ENCODE results near the gene SUCNR1. TPM values are rescaled to one million over a fixed set of nuclear protein-coding genes. Genes with fewer than 3 reads are reported as not detected.
A peak's percentile ranks its signal among the peaks of the same experiment; 100 is the strongest.

SUCNR1 gene
- total and polyA plus RNA-seq, 2 of the 4 experiments (the other 2 are of a cell fraction) = not detected

DNA sequence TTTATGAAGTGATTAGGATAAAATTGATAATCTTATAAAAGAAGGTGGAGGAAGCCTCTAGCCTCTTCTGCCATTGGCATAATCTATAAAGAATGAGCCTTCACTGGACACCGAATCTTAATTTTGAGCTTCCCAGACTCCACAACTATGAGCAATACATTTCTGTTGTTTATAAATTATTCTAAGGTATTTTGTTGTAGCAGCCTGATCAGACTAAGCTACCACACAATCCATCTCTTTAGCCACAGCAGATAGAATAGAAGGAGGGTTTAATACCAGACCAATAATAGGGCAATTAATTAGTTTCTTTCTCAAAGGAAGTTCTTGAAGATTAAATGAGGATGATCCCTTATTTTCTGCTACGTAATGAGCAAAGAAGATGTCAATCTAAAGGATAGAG is 33.3 kb downstream of the SUCNR1 start:
- Histone ChIP-seq H3K56ac (ENCODE audit: extremely low read depth, insufficient read depth, low read length) (no peak overlapping the region), H2BK20ac (ENCODE audit: low read depth, low read length) (no peak overlapping the region), H4K20me1 (ENCODE audit: insufficient read depth, low read length) (no peaks in the 10 kb centered on the region), H2BK120ac (ENCODE audit: low read depth, low read length) (no peak overlapping the region), H3K27ac (ENCODE audit: insufficient read depth, low read length) (no peak overlapping the region), H3K36me3 (ENCODE audit: control insufficient read depth, insufficient read depth, low read length) (no peaks in the 10 kb centered on the region), H4K5ac (ENCODE audit: low read depth, low read length) (no peak overlapping the region), H2BK15ac (ENCODE audit: low read depth, low read length) (0 out of 3 replicates have a peak overlapping the region, but pooled peaks have one; percentile 82), H3K9ac (ENCODE audit: low read depth, low read length) (no peak overlapping the region), H3K4me1 (ENCODE audit: control insufficient read depth, insufficient read depth, low read length) (peaks cover 21% of the 10 kb centered on the region), H3K18ac (ENCODE audit: low read depth, low read length) (no peak overlapping the region; the same call in 1 of the 2 replicates), H2AK9ac (replicated peaks; ENCODE audit: low read depth, low read length, poor library complexity) (no peak overlapping the region), H2AFZ (replicated peaks; ENCODE audit: low read length, poor library complexity) (no peak overlapping the region), H3K9me1 (ENCODE audit: insufficient read depth, low read length) (peaks cover 10% of the 10 kb centered on the region; the same call in 1 of the 2 replicates), H3K23ac (ENCODE audit: low read depth, low read length) (no peak overlapping the region), H4K91ac (ENCODE audit: insufficient read depth, low read depth, low read length) (no peak overlapping the region), H4K8ac (ENCODE audit: low read depth in 2 of 2, low read length in 2 of 2) (no peak overlapping the region), H3K4ac (ENCODE audit: low read depth, low read length) (no peak overlapping the region), H3K4me2 (ENCODE audit: low read depth, low read length) (no peak overlapping the region), H3K14ac (replicated peaks; ENCODE audit: low read depth, low read length) (no peak overlapping the region), H2BK5ac (ENCODE audit: low read depth, low read length, poor library complexity, severe bottlenecking) (no peak overlapping the region), H3K79me1 (ENCODE audit: low read depth in 1 of 2, low read length in 2 of 2) (no peaks in the 10 kb centered on the region), H3K27me3 (ENCODE audit: control insufficient read depth, insufficient read depth, low read length) (no peaks in the 10 kb centered on the region), H3K9me3 (ENCODE audit: control insufficient read depth, insufficient read depth, low read length) (no peaks in the 10 kb centered on the region), H2AK5ac (ENCODE audit: low read depth, low read length) (no peak overlapping the region), H3K4me3 (ENCODE audit: insufficient read depth, low read depth, low read length) (no peak overlapping the region)
- dilution Hi-C loops (cut with HindIII; ENCODE audit: low sequenced_read_pairs, unreplicated experiment) (no loop called here), in situ Hi-C loops (cut with MboI; ENCODE audit: low sequenced_read_pairs) (no loop called here), intact Hi-C loops (cut with micrococcal nuclease) (no loop called here)
- no CpG with 5 or more reads among the region's 2 CpGs for WGBS, 2 experiments (ENCODE audit: extremely low coverage in 2 of 2, insufficient read length in 1 of 2)
- TF ChIP-seq NFE2L2 (IDR thresholded peaks at IDR 0.05; ENCODE audit: low read depth, low read length) (no peak), MAZ (IDR thresholded peaks at IDR 0.05; ENCODE audit: borderline replicate concordance, low read depth, low read length) (no peak), RAD21 (IDR thresholded peaks at IDR 0.05; ENCODE audit: low read length) (no peak), RCOR1 (IDR thresholded peaks at IDR 0.05; ENCODE audit: insufficient replicate concordance, low read length) (no peak), SMC3 (IDR thresholded peaks at IDR 0.05; ENCODE audit: low read depth, low read length) (no peak), CEBPB (IDR thresholded peaks at IDR 0.05; ENCODE audit: low read depth, low read length) (no peak), FOS (IDR thresholded peaks at IDR 0.05; ENCODE audit: low read depth, low read length) (no peak), MXI1 (IDR thresholded peaks at IDR 0.05; ENCODE audit: borderline replicate concordance, low read depth, low read length) (no peak), MAFK (IDR thresholded peaks at IDR 0.05; ENCODE audit: low read depth, low read length) (no peak), CHD1 (IDR thresholded peaks at IDR 0.05; ENCODE audit: low read depth, low read length) (no peak), RFX5 (IDR thresholded peaks at IDR 0.05; ENCODE audit: low read depth, low read length) (no peak), BHLHE40 (IDR thresholded peaks at IDR 0.05; ENCODE audit: low read depth, low read length) (no peak), POLR2A (IDR thresholded peaks at IDR 0.05; ENCODE audit: low read depth, low read length) (no peak)
- TF ChIP-seq, protein P1, sequence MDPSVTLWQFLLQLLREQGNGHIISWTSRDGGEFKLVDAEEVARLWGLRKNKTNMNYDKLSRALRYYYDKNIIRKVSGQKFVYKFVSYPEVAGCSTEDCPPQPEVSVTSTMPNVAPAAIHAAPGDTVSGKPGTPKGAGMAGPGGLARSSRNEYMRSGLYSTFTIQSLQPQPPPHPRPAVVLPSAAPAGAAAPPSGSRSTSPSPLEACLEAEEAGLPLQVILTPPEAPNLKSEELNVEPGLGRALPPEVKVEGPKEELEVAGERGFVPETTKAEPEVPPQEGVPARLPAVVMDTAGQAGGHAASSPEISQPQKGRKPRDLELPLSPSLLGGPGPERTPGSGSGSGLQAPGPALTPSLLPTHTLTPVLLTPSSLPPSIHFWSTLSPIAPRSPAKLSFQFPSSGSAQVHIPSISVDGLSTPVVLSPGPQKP (IDR thresholded peaks at IDR 0.05; ENCODE audit: borderline replicate concordance, low read depth, low read length) = no peak
- TF ChIP-seq, protein P2, sequence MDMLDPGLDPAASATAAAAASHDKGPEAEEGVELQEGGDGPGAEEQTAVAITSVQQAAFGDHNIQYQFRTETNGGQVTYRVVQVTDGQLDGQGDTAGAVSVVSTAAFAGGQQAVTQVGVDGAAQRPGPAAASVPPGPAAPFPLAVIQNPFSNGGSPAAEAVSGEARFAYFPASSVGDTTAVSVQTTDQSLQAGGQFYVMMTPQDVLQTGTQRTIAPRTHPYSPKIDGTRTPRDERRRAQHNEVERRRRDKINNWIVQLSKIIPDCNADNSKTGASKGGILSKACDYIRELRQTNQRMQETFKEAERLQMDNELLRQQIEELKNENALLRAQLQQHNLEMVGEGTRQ (IDR thresholded peaks at IDR 0.05; ENCODE audit: low read depth, low read length) = no peak
- TF ChIP-seq, protein P3, sequence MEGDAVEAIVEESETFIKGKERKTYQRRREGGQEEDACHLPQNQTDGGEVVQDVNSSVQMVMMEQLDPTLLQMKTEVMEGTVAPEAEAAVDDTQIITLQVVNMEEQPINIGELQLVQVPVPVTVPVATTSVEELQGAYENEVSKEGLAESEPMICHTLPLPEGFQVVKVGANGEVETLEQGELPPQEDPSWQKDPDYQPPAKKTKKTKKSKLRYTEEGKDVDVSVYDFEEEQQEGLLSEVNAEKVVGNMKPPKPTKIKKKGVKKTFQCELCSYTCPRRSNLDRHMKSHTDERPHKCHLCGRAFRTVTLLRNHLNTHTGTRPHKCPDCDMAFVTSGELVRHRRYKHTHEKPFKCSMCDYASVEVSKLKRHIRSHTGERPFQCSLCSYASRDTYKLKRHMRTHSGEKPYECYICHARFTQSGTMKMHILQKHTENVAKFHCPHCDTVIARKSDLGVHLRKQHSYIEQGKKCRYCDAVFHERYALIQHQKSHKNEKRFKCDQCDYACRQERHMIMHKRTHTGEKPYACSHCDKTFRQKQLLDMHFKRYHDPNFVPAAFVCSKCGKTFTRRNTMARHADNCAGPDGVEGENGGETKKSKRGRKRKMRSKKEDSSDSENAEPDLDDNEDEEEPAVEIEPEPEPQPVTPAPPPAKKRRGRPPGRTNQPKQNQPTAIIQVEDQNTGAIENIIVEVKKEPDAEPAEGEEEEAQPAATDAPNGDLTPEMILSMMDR (conservative IDR thresholded peaks at IDR 0.05; ENCODE audit: low read depth, low read length) = no peak
- no TSS peak for BruUV-seq (replicated peaks)
- DNase-seq (no peak), ATAC-seq (ENCODE audit: low read depth) (no peak)
- CTCF ChIA-PET = interaction anchor here (0.7 kb wide), 1 partner anchor 1520 kb away, joined by 3 read pairs; no protein-coding TSS in a partner anchor
- POLR2A ChIA-PET (ENCODE audit: unreplicated experiment) = interaction anchor here (0.6 kb wide), 1 partner anchor 36 kb away, joined by 3 read pairs; no protein-coding TSS in a partner anchor

Measured in IMR-90 (cell line).